Hematopoietic multipotent progenitor cell treated with erythropoietin and hydrocortisone succinate and interleukin-3 and kit ligand, for 15 days (in vitro differentiated cells): ENCODE measurements around the gene UPF2.

Experiments
- DNase-seq: peaks from one replicate; pipeline ENCODE4 v3.0.0-alpha.2; 2015; ENCODE audit warnings: low spot score

The UPF2 gene

GRCh38 chr10:11884706-11885423, 157.7 kb downstream of the UPF2 start:
- DNase-seq = no peak

GRCh38 chr10:11882646-11883375, 159.8 kb downstream of the UPF2 start:
- DNase-seq = no peak

- DNase-seq = no peak
Observed at GRCh38 chr10:11881477-11882417, 160.9 kb downstream of the UPF2 start.

GRCh38 chr10:11881030-11881476, 161.6 kb downstream of the UPF2 start:
- DNase-seq = no peak

GRCh38 chr10:11880151-11881029, 162.2 kb downstream of the UPF2 start:
- DNase-seq = no peak

GRCh38 chr10:11879387-11880094, 163.1 kb downstream of the UPF2 start:
- no peak for DNase-seq

GRCh38 chr10:11878776-11879175, 163.8 kb downstream of the UPF2 start:
- no peak for DNase-seq

- no peak for DNase-seq
Observed at GRCh38 chr10:11877591-11877905, 165.1 kb downstream of the UPF2 start.

- no peak for DNase-seq
Observed at GRCh38 chr10:11876805-11877590, 165.6 kb downstream of the UPF2 start.

- no peak for DNase-seq
Observed at GRCh38 chr10:11876324-11876723, 166.3 kb downstream of the UPF2 start.

- peak; percentile 65 for DNase-seq
Observed at GRCh38 chr10:11875494-11876281, 166.9 kb downstream of the UPF2 start.

- DNase-seq = peak; percentile 76
Observed at GRCh38 chr10:11874568-11875493, 167.8 kb downstream of the UPF2 start.

- no peak for DNase-seq
Observed at GRCh38 chr10:11871466-11871865, 171.1 kb downstream of the UPF2 start.

GRCh38 chr10:11870900-11871400, 171.7 kb downstream of the UPF2 start:
- no peak for DNase-seq

GRCh38 chr10:11870461-11870780, 172.2 kb downstream of the UPF2 start:
- DNase-seq = no peak
